Panc1 (cell line): ENCODE measurements around the gene KLK15. TPM values are rescaled to one million over a fixed set of nuclear protein-coding genes. Genes with fewer than 3 reads are reported as not detected.

Source experiments
- ATAC-seq: fragments of 200-7000 bp; cut with Tn5 transposase; 2 replicates; pipeline ENCODE4 v1.9.1; 2020; ENCODE audit warnings: mild to moderate bottlenecking, moderate library complexity
- BruUV-seq: library from RNA; stranded (reverse); fragments of 400-500 nt; replicated peaks from 2 replicates; lab custom pipeline; 2021; lab: Mats Ljungman, UMichigan
- CTCF ChIA-PET: fragments of 300-600 bp; sonication (Branson Sonifier 250); formaldehyde crosslinking; loops from one replicate; lab custom pipeline; 2022; ENCODE audit warnings: antibody characterized with exemption; lab: Charles Lee
- POLR2A ChIA-PET: fragments of 300-600 bp; sonication (Branson Sonifier 250); formaldehyde crosslinking; loops from one replicate; lab custom pipeline; 2022; ENCODE audit warnings: antibody characterized with exemption; lab: Charles Lee
- DNase-seq: peaks from one replicate; pipeline ENCODE4 v3.0.0-alpha.2; 2010; ENCODE audit warnings: low read depth, low spot score
- H3K27ac ChIP-seq: 2 replicates; pipeline ENCODE4 v1.5.1; 2011; ENCODE audit warnings: mild to moderate bottlenecking, low read length, inconsistent platforms
- H3K27me3 ChIP-seq: fragments of 200-500 bp; sonication (Bioruptor generic); 2 replicates; pipeline ENCODE4 v1.6.0; 2014; ENCODE audit warnings: low read length, inconsistent platforms; ENCODE audit not compliant: control insufficient read depth, insufficient read depth
- H3K36me3 ChIP-seq: fragments of 200-500 bp; sonication (Bioruptor generic); 2 replicates; pipeline ENCODE4 v1.5.1; 2014; ENCODE audit warnings: inconsistent platforms, mild to moderate bottlenecking, low read length, moderate library complexity; ENCODE audit not compliant: control insufficient read depth, insufficient read depth
- H3K4me1 ChIP-seq: 2 replicates; pipeline ENCODE4 v1.5.1; 2011; ENCODE audit warnings: inconsistent platforms, mild to moderate bottlenecking, low read length, moderate library complexity; ENCODE audit not compliant: control insufficient read depth, insufficient read depth
- H3K4me3 ChIP-seq, 2 experiments: 2 replicates each; pipeline ENCODE4 v1.5.1; 2011 to 2012; ENCODE audit warnings: low read depth in 2 of 2, low read length in 2 of 2, mild to moderate bottlenecking in 2 of 2, inconsistent platforms in 1 of 2, moderate library complexity in 1 of 2
- H3K9me3 ChIP-seq: fragments of 200-500 bp; sonication (Bioruptor generic); 2 replicates; pipeline ENCODE4 v1.5.1; 2014; ENCODE audit warnings: low read depth, mild to moderate bottlenecking, inconsistent platforms, low read length, moderate library complexity; ENCODE audit not compliant: control insufficient read depth, insufficient read depth
- POLR2AphosphoS5 ChIP-seq: IDR thresholded peaks from 2 replicates; pipeline ENCODE4 v1.6.1; 2012; ENCODE audit warnings: mild to moderate bottlenecking, low read depth, low read length, moderate library complexity
- SIN3A ChIP-seq: IDR thresholded peaks from 2 replicates; pipeline ENCODE4 v1.6.1; 2012; ENCODE audit warnings: low read depth, mild to moderate bottlenecking, low read length, moderate library complexity, borderline replicate concordance; ENCODE audit not compliant: insufficient read depth
- TCF7L2 ChIP-seq: IDR thresholded peaks from 2 replicates; pipeline ENCODE4 v1.6.1; 2011; ENCODE audit warnings: mild to moderate bottlenecking, low read depth, low read length, inconsistent platforms
- in situ Hi-C: cut with HindIII; loops from 2 replicates; pipeline ENCODE4 v1.10.0; 2016; ENCODE audit warnings: low sequenced_read_pairs, low pct_unique_long_range_greater_than_20kb
- intact Hi-C: fragments of 100-400 bp; cut with micrococcal nuclease; formaldehyde crosslinking; loops from one replicate; pipeline ENCODE4 v1.10.0; 2022; ENCODE audit not compliant: unreplicated experiment
- total RNA-seq: library from RNA; stranded (reverse); gene quantifications from one replicate; pipeline ENCODE4 v1.2.1, GENCODE V29; 2021; ENCODE audit not compliant: unreplicated experiment
- TF ChIP-seq, protein P1 (sequence below), 2 experiments: IDR thresholded peaks; 2 replicates each; pipeline ENCODE4 v1.6.1; 2011 to 2012; ENCODE audit warnings: low read depth in 2 of 2, control low read depth in 1 of 2, low read length in 1 of 2, mild to moderate bottlenecking in 1 of 2, moderate library complexity in 1 of 2; ENCODE audit not compliant: insufficient read depth in 1 of 2
- TF ChIP-seq, protein P2 (sequence below): fragments of 450-650 bp; IDR thresholded peaks from 2 replicates; pipeline ENCODE4 v1.5.1; 2017; ENCODE audit warnings: mild to moderate bottlenecking

KLK15 gene
- total RNA-seq, 1 experiment from 2014 or later = not detected

DNA sequence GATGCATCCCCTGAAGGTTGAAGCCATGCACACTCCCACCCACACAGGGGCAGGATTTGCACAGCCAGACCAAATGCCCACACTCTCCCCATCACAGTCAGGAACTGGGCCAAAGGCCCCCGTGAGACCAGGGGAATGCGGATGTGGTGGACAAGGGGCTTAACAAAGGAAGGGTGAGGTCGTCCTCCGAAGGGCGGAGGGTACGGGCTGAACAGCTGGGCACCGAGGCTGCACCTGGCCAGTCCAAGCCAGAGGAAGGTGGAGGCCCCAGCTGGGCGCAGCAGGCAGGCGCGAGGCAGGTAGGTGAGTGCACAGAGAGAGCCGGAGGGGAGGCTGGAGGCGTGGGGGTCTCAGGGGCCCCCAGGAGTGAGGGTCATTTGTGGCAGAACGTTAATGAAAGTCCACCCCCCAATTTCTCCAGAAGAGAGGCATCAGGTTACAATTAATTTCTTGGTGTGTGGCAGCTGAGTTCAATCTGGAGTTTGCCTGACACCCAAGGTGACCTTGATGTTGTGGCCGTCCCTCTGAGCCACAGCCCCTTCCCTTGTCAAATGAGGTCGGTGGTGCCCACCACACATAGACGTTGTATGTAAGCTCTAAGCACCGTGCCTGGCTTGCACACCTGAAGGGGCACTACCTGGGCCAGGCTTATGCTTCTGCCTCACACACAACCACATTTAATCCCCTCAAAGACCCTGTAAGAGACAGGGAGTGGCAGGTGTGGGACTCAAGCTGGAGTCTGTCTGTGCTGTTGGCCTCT, 2.9 kb downstream of the KLK15 start:
- H3K27ac ChIP-seq = no peak overlapping the region
- no peaks in the 10 kb centered on the region for H3K36me3 ChIP-seq
- intact Hi-C loops = no loop called here
- in situ Hi-C loops = no loop called here
- H3K4me3 ChIP-seq = no peak overlapping the region
- CTCF ChIA-PET = no interaction called here
- BruUV-seq = no TSS peak
- no peaks in the 10 kb centered on the region for H3K9me3 ChIP-seq
- H3K27me3 ChIP-seq = no peaks in the 10 kb centered on the region
- no peaks in the 10 kb centered on the region for H3K4me1 ChIP-seq
- no peak for TF ChIP-seq POLR2AphosphoS5
- TF ChIP-seq TCF7L2 = no peak
- TF ChIP-seq, protein P1, sequence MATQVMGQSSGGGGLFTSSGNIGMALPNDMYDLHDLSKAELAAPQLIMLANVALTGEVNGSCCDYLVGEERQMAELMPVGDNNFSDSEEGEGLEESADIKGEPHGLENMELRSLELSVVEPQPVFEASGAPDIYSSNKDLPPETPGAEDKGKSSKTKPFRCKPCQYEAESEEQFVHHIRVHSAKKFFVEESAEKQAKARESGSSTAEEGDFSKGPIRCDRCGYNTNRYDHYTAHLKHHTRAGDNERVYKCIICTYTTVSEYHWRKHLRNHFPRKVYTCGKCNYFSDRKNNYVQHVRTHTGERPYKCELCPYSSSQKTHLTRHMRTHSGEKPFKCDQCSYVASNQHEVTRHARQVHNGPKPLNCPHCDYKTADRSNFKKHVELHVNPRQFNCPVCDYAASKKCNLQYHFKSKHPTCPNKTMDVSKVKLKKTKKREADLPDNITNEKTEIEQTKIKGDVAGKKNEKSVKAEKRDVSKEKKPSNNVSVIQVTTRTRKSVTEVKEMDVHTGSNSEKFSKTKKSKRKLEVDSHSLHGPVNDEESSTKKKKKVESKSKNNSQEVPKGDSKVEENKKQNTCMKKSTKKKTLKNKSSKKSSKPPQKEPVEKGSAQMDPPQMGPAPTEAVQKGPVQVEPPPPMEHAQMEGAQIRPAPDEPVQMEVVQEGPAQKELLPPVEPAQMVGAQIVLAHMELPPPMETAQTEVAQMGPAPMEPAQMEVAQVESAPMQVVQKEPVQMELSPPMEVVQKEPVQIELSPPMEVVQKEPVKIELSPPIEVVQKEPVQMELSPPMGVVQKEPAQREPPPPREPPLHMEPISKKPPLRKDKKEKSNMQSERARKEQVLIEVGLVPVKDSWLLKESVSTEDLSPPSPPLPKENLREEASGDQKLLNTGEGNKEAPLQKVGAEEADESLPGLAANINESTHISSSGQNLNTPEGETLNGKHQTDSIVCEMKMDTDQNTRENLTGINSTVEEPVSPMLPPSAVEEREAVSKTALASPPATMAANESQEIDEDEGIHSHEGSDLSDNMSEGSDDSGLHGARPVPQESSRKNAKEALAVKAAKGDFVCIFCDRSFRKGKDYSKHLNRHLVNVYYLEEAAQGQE (IDR thresholded peaks at IDR 0.05; ENCODE audit: insufficient read depth in 1 of 2, low read depth in 2 of 2, low read length in 1 of 2) = no peak
- TF ChIP-seq SIN3A = no peak
- TF ChIP-seq, protein P2, sequence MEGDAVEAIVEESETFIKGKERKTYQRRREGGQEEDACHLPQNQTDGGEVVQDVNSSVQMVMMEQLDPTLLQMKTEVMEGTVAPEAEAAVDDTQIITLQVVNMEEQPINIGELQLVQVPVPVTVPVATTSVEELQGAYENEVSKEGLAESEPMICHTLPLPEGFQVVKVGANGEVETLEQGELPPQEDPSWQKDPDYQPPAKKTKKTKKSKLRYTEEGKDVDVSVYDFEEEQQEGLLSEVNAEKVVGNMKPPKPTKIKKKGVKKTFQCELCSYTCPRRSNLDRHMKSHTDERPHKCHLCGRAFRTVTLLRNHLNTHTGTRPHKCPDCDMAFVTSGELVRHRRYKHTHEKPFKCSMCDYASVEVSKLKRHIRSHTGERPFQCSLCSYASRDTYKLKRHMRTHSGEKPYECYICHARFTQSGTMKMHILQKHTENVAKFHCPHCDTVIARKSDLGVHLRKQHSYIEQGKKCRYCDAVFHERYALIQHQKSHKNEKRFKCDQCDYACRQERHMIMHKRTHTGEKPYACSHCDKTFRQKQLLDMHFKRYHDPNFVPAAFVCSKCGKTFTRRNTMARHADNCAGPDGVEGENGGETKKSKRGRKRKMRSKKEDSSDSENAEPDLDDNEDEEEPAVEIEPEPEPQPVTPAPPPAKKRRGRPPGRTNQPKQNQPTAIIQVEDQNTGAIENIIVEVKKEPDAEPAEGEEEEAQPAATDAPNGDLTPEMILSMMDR = no peak
- POLR2A ChIA-PET = no interaction called here
- ATAC-seq (no peak), DNase-seq (no peak)

DNA sequence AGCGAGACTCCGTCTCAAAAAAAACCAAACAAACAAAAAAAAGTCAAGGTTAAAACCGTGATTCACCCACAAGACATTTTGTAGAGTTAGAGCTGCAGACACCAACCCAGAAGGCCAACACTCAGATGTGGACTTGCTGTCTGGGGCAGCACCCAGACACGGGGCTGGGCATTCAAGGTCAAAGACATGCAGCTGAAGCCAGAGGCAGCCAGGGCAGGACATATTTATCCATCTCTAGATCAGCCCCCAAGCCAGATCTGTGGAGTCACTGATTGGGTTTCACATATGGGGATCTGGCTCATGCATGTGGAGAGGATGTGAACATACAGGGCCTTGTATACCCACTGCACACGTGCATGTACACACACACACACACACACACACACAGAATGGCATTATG, 3.6 kb downstream of the KLK15 start:
- Histone ChIP-seq H3K4me1 (no peaks in the 10 kb centered on the region), H3K36me3 (no peaks in the 10 kb centered on the region), H3K27me3 (no peaks in the 10 kb centered on the region), H3K27ac (no peak overlapping the region), H3K9me3 (no peaks in the 10 kb centered on the region), H3K4me3 (no peak overlapping the region)
- TF ChIP-seq, protein P1 (IDR thresholded peaks at IDR 0.05; ENCODE audit: insufficient read depth in 1 of 2, low read depth in 2 of 2, low read length in 1 of 2) = no peak
- TF ChIP-seq, protein P2 = no peak
- TF ChIP-seq POLR2AphosphoS5 (no peak), TCF7L2 (no peak), SIN3A (no peak)
- ChIA-PET POLR2A (no interaction called here), CTCF (no interaction called here)
- in situ Hi-C loops (no loop called here), intact Hi-C loops (no loop called here)
- DNase-seq (no peak), ATAC-seq (no peak)
- BruUV-seq = no TSS peak
